Neural cell (in vitro differentiated cells): Measurements from ENCODE around the gene CD48. TPM values are rescaled to one million over a fixed set of nuclear protein-coding genes. Genes with fewer than 3 reads are reported as not detected.
"Not testable (repeated sequence)": the region's sequence is repeated elsewhere in the genome, so short reads cannot be mapped to it uniquely, and the experiment has no call there.

Experiments used
- H2AFZ ChIP-seq: fragments of 200-600, 300-800 bp; sonication (generic), shearing (Covaris generic); 2 replicates; pipeline ENCODE4 v1.6.0; 2014; ENCODE audit warnings: low read depth, mild to moderate bottlenecking, antibody characterized with exemption, low read length, moderate library complexity
- H3F3A ChIP-seq: fragments of 200-600 bp; shearing (Covaris generic); 2 replicates; pipeline ENCODE4 v1.6.1; 2016; ENCODE audit warnings: mild to moderate bottlenecking, moderate library complexity, mixed read lengths, antibody characterized with exemption, low read length; ENCODE audit not compliant: insufficient read depth, poor library complexity, severe bottlenecking
- H3K27ac ChIP-seq: fragments of 200-600, 300-800 bp; sonication (generic), shearing (Covaris generic); 2 replicates; pipeline ENCODE4 v1.5.1; 2014; ENCODE audit warnings: mild to moderate bottlenecking, low read length, moderate library complexity
- H3K27me3 ChIP-seq: fragments of 300-800, 200-600 bp; sonication (generic), shearing (Covaris generic); 2 replicates; pipeline ENCODE4 v1.6.0; 2014; ENCODE audit warnings: mild to moderate bottlenecking, low read depth, low read length, moderate library complexity; ENCODE audit not compliant: insufficient read depth
- H3K36me3 ChIP-seq: fragments of 300-800, 200-600 bp; sonication (generic), shearing (Covaris generic); 2 replicates; pipeline ENCODE4 v1.5.1; 2014; ENCODE audit warnings: mild to moderate bottlenecking, antibody characterized with exemption, low read length, moderate library complexity; ENCODE audit not compliant: insufficient read depth
- H3K4me2 ChIP-seq: fragments of 300-800, 200-600 bp; sonication (generic), shearing (Covaris generic); 2 replicates; pipeline ENCODE4 v1.6.0; 2014; ENCODE audit warnings: mild to moderate bottlenecking, low read length
- H3K4me3 ChIP-seq: fragments of 300-800, 200-600 bp; sonication (generic), shearing (Covaris generic); 2 replicates; pipeline ENCODE4 v1.5.1; 2014; ENCODE audit warnings: mild to moderate bottlenecking, low read length, moderate library complexity
- H3K79me2 ChIP-seq: fragments of 200-600 bp; shearing (Covaris generic); replicated peaks from 2 replicates; pipeline ENCODE4 v1.6.0; 2014; ENCODE audit warnings: mild to moderate bottlenecking, low read length, moderate library complexity; ENCODE audit not compliant: insufficient read depth
- H3K9ac ChIP-seq: fragments of 300-800, 200-600 bp; sonication (generic), shearing (Covaris generic); 2 replicates; pipeline ENCODE4 v1.6.1; 2016; ENCODE audit warnings: mild to moderate bottlenecking, low read length, mixed read lengths
- H3K9me2 ChIP-seq: fragments of 200-600 bp; shearing (Covaris generic); 2 replicates; pipeline ENCODE4 v1.6.1; 2016; ENCODE audit warnings: mild to moderate bottlenecking, low read length, mixed read lengths; ENCODE audit not compliant: insufficient read depth
- H3K9me3 ChIP-seq: fragments of 200-600, 300-800 bp; sonication (generic), shearing (Covaris generic); 2 replicates; pipeline ENCODE4 v1.6.1; 2016; ENCODE audit warnings: mild to moderate bottlenecking, mixed run types, low read length, moderate library complexity, mixed read lengths
- H4K20me1 ChIP-seq: fragments of 200-600 bp; shearing (Covaris generic); 2 replicates; pipeline ENCODE4 v1.6.1; 2016; ENCODE audit warnings: mild to moderate bottlenecking, mixed run types; ENCODE audit not compliant: insufficient read depth
- EP300 ChIP-seq: fragments of 450-650 bp; conservative IDR thresholded peaks from 2 replicates; pipeline ENCODE4 v1.6.1; 2014; ENCODE audit warnings: antibody characterized with exemption, mild to moderate bottlenecking, moderate library complexity; ENCODE audit not compliant: poor library complexity, severe bottlenecking
- EZH2 ChIP-seq: fragments of 200-600, 300-800 bp; shearing (Covaris generic), sonication (generic); IDR thresholded peaks from 2 replicates; pipeline ENCODE4 v1.6.1; 2014; ENCODE audit warnings: antibody characterized with exemption, low read length, borderline replicate concordance, mild to moderate bottlenecking; ENCODE audit not compliant: insufficient read depth, poor library complexity, severe bottlenecking
- MXI1 ChIP-seq: fragments of 450-650 bp; conservative IDR thresholded peaks from 2 replicates; pipeline ENCODE4 v1.6.1; 2014; ENCODE audit warnings: antibody characterized with exemption, mild to moderate bottlenecking; ENCODE audit not compliant: poor library complexity, severe bottlenecking
- POLR2AphosphoS5 ChIP-seq: IDR thresholded peaks from 2 replicates; pipeline ENCODE4 v1.6.1; 2012
- RAD21 ChIP-seq: fragments of 450-650 bp; conservative IDR thresholded peaks from 2 replicates; pipeline ENCODE4 v1.6.1; 2014; ENCODE audit warnings: antibody characterized with exemption, mild to moderate bottlenecking, moderate library complexity
- SMC3 ChIP-seq: fragments of 450-650 bp; conservative IDR thresholded peaks from 2 replicates; pipeline ENCODE4 v1.6.1; 2014; ENCODE audit warnings: antibody characterized with exemption, mild to moderate bottlenecking, moderate library complexity; ENCODE audit not compliant: poor library complexity
- TAF1 ChIP-seq: IDR thresholded peaks from 2 replicates; pipeline ENCODE4 v1.6.1; 2012; ENCODE audit warnings: low read depth
- polyA plus RNA-seq: library from polyadenylated mRNA; depleted of rRNA; stranded (reverse); fragments of >200 nt; gene quantifications from 2 replicates; pipeline ENCODE4 v1.2.3, GENCODE V29; 2014
- TF ChIP-seq, protein P1 (sequence below): IDR thresholded peaks from 2 replicates; pipeline ENCODE4 v1.6.1; 2012; ENCODE audit warnings: borderline replicate concordance
- TF ChIP-seq, protein P2 (sequence below): fragments of 450-650 bp; IDR thresholded peaks from 2 replicates; pipeline ENCODE4 v1.5.1; 2014; ENCODE audit warnings: antibody characterized with exemption, mild to moderate bottlenecking, moderate library complexity; ENCODE audit not compliant: poor library complexity, severe bottlenecking

CD48 gene
- polyA plus RNA-seq, 1 donor from 2014 or later = not detected

GRCh38 chr1:160653620-160654016 is 58.0 kb downstream of the CD48 start:
- Histone ChIP-seq H3K9me3 (no peaks in the 10 kb centered on the region), H3K36me3 (no peaks in the 10 kb centered on the region), H3K4me3 (no peak overlapping the region), H2AFZ (no peak overlapping the region), H3K9ac (no peak overlapping the region), H4K20me1 (no peaks in the 10 kb centered on the region), H3F3A (no peaks in the 10 kb centered on the region), H3K9me2 (no peaks in the 10 kb centered on the region), H3K79me2 (no peaks in the 10 kb centered on the region), H3K27ac (no peak overlapping the region), H3K4me2 (no peak overlapping the region), H3K27me3 (no peaks in the 10 kb centered on the region)
- TF ChIP-seq, protein P1, sequence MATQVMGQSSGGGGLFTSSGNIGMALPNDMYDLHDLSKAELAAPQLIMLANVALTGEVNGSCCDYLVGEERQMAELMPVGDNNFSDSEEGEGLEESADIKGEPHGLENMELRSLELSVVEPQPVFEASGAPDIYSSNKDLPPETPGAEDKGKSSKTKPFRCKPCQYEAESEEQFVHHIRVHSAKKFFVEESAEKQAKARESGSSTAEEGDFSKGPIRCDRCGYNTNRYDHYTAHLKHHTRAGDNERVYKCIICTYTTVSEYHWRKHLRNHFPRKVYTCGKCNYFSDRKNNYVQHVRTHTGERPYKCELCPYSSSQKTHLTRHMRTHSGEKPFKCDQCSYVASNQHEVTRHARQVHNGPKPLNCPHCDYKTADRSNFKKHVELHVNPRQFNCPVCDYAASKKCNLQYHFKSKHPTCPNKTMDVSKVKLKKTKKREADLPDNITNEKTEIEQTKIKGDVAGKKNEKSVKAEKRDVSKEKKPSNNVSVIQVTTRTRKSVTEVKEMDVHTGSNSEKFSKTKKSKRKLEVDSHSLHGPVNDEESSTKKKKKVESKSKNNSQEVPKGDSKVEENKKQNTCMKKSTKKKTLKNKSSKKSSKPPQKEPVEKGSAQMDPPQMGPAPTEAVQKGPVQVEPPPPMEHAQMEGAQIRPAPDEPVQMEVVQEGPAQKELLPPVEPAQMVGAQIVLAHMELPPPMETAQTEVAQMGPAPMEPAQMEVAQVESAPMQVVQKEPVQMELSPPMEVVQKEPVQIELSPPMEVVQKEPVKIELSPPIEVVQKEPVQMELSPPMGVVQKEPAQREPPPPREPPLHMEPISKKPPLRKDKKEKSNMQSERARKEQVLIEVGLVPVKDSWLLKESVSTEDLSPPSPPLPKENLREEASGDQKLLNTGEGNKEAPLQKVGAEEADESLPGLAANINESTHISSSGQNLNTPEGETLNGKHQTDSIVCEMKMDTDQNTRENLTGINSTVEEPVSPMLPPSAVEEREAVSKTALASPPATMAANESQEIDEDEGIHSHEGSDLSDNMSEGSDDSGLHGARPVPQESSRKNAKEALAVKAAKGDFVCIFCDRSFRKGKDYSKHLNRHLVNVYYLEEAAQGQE = no peak
- no peak for TF ChIP-seq TAF1
- TF ChIP-seq, protein P2, sequence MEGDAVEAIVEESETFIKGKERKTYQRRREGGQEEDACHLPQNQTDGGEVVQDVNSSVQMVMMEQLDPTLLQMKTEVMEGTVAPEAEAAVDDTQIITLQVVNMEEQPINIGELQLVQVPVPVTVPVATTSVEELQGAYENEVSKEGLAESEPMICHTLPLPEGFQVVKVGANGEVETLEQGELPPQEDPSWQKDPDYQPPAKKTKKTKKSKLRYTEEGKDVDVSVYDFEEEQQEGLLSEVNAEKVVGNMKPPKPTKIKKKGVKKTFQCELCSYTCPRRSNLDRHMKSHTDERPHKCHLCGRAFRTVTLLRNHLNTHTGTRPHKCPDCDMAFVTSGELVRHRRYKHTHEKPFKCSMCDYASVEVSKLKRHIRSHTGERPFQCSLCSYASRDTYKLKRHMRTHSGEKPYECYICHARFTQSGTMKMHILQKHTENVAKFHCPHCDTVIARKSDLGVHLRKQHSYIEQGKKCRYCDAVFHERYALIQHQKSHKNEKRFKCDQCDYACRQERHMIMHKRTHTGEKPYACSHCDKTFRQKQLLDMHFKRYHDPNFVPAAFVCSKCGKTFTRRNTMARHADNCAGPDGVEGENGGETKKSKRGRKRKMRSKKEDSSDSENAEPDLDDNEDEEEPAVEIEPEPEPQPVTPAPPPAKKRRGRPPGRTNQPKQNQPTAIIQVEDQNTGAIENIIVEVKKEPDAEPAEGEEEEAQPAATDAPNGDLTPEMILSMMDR = no peak
- no peak for TF ChIP-seq SMC3
- TF ChIP-seq MXI1 = no peak
- no peak for TF ChIP-seq RAD21
- TF ChIP-seq POLR2AphosphoS5 = no peak
- TF ChIP-seq EP300 = no peak
- no peak for TF ChIP-seq EZH2

DNA sequence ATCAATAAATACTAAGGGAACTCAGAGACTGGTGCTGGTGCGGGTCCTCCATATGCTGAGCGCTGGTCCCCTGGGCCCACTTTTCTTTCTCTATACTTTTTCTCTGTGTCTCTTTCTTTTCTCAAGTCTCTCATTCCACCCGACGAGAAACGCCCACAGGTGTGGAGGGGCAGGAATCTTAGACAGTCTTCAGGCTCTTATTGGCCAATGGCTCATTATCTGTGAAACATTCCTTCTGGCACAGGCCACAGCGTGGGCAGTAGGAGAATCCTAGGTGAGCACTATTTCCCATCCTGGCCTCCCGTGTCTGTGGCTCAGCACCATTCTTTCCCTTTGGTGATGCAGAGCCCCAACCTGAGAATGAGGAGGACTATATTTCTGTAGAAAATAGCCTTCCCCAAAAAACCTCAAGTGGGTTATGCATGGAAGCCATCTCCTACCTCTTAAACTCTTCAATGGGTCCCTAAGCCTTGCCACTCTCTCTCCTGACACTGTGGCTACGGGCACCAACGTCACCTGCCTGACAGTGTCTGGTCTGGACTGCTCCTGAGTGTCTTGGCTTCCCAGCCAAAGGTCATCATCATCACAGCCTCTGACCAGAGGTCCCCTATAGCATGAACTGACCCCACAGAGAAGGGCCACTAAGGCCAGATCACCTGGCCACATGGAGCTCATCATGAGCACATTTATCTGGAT is 58.5 kb downstream of the CD48 start:
- H3K27ac ChIP-seq = no peak overlapping the region
- no peak overlapping the region for H3K9ac ChIP-seq
- no peaks in the 10 kb centered on the region for H3K9me2 ChIP-seq
- H3K36me3 ChIP-seq = no peaks in the 10 kb centered on the region
- no peaks in the 10 kb centered on the region for H3F3A ChIP-seq
- H3K9me3 ChIP-seq = no peaks in the 10 kb centered on the region
- no peaks in the 10 kb centered on the region for H4K20me1 ChIP-seq
- TF ChIP-seq MXI1 = no peak
- no peak for TF ChIP-seq EZH2
- TF ChIP-seq, protein P2 = no peak
- no peak for TF ChIP-seq TAF1
- TF ChIP-seq, protein P1 = no peak
- TF ChIP-seq POLR2AphosphoS5 = no peak
- no peak for TF ChIP-seq SMC3
- no peak for TF ChIP-seq EP300
- no peak for TF ChIP-seq RAD21
- H3K4me2 ChIP-seq = no peak overlapping the region
- H3K27me3 ChIP-seq = no peaks in the 10 kb centered on the region
- H3K4me3 ChIP-seq = no peak overlapping the region
- H3K79me2 ChIP-seq = no peaks in the 10 kb centered on the region
- H2AFZ ChIP-seq = no peak overlapping the region

DNA sequence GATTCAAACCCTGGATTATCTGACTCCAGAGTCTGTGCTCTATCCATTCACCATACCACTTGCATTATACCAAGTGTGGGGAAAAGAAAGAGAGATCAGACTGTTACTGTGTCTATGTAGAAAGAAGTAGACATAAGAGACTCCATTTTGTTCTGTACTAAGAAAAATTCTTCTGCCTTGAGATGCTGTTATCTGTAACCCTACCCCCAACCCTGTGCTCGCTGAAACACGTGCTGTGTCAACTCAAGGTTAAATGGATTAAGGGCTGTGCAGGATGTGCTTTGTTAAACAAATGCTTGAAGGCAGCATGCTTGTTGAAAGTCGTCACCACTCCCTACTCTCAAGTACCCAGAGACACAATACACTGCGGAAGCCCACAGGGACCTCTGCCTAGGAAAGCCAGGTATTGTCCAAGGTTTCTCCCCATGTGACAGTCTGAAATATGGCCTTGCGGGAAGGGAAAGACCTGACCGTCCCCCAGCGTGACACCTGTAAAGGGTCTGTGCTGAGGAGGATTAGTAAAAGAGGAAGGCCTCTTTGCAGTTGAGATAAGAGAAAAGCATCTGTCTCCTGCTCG is 59.5 kb downstream of the CD48 start:
- H2AFZ ChIP-seq, H3K36me3 ChIP-seq, H3K27ac ChIP-seq, H4K20me1 ChIP-seq, H3K4me2 ChIP-seq, H3F3A ChIP-seq, H3K4me3 ChIP-seq, H3K27me3 ChIP-seq, H3K9ac ChIP-seq, H3K79me2 ChIP-seq, H3K9me3 ChIP-seq, H3K9me2 ChIP-seq: not testable (repeated sequence)
